Smooth muscle cell of the brain vasculature (primary cell): ENCODE data around the gene RELCH.
"Not testable (repeated sequence)": the region's sequence is repeated elsewhere in the genome, so short reads cannot be mapped to it uniquely, and the experiment has no call there.

Source experiments
- DNase-seq: peaks from one replicate; pipeline ENCODE4 v3.0.0-alpha.2; 2012; ENCODE audit warnings: low read depth, low spot score

The RELCH gene, protein sequence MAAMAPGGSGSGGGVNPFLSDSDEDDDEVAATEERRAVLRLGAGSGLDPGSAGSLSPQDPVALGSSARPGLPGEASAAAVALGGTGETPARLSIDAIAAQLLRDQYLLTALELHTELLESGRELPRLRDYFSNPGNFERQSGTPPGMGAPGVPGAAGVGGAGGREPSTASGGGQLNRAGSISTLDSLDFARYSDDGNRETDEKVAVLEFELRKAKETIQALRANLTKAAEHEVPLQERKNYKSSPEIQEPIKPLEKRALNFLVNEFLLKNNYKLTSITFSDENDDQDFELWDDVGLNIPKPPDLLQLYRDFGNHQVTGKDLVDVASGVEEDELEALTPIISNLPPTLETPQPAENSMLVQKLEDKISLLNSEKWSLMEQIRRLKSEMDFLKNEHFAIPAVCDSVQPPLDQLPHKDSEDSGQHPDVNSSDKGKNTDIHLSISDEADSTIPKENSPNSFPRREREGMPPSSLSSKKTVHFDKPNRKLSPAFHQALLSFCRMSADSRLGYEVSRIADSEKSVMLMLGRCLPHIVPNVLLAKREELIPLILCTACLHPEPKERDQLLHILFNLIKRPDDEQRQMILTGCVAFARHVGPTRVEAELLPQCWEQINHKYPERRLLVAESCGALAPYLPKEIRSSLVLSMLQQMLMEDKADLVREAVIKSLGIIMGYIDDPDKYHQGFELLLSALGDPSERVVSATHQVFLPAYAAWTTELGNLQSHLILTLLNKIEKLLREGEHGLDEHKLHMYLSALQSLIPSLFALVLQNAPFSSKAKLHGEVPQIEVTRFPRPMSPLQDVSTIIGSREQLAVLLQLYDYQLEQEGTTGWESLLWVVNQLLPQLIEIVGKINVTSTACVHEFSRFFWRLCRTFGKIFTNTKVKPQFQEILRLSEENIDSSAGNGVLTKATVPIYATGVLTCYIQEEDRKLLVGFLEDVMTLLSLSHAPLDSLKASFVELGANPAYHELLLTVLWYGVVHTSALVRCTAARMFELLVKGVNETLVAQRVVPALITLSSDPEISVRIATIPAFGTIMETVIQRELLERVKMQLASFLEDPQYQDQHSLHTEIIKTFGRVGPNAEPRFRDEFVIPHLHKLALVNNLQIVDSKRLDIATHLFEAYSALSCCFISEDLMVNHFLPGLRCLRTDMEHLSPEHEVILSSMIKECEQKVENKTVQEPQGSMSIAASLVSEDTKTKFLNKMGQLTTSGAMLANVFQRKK

DNA sequence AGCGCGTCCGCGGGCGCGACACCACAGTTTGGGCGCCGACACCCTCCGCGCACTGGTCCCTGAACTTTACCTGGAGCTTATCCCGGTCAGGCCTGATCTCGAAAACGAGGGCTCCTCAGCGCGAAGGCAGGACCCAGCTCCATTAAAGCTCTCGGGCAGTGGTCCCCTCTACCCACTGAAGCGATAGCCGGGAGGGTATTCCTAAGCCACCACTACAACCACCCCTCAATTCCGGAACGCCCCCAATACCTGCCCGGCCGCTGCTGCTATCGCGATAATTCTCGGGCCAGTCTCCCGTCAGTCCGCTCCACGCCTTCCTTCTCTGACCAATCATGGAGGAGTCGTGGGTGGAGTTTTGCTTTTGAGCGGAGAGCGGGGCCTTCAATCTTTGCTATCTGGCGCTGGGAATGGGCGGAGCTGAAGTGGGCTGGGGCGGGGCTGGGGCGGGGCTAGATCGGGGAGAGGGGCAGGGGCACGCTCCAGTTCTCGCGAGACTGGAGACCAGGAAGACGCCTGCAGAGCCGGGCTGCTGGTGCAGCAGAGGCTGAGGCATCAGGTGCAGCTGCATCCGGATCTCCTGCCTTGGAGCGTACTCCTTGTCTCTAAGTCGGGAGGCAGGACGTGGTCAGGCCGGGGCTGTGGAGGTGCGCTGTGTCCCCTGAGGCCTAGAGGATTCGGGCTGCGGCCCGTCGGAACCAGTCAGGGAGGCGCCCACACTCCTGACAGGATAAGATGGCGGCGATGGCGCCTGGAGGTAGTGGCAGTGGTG lies at the start of gene RELCH, which contains the start of gene PIGN:
TSS of gene RELCH (plus strand) at position 482 of the 769 bp plus-strand sequence. CDS start at position 733, 251 bp downstream.
TSS of gene PIGN (minus strand) at position 283 of the 769 bp plus-strand sequence. CDS start 25,703 bp downstream, outside the sequence.
- DNase-seq, result peak; percentile 96

DNA sequence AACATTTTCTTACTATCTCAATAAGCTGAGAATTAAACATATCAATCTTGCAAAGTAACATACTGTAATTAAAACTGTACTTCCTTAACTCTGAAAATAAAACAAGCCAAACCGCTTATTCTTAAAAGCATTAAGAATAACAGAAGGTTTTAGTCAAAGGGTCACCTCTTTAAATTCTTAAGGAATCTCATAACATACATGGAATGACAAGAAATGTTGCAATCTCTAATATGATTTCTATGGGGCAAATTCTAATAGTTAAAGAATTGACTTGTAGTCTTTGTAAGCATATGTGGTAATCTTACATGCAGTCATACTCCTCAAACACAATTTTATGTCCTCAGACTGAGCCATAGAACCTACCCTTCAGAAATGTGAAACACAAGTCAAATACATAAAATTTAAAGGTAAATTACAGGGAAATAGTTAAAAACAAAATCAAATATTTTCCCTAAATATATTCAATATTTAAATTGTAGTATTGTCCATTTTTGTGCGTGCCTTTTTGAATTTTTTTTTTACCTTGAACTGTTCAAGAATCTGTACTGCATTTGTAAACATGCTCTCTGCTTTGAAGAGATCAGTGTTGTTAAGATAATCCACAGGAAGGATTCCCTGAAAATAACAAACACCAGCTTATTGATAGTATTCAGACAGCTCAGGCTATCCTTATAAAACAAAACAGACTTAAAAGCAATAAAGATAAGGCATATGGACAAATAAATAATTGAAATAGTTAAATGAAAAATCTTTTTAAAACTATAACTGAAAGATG lies 48.4 kb upstream of the RELCH start:
- DNase-seq, result no peak

DNA sequence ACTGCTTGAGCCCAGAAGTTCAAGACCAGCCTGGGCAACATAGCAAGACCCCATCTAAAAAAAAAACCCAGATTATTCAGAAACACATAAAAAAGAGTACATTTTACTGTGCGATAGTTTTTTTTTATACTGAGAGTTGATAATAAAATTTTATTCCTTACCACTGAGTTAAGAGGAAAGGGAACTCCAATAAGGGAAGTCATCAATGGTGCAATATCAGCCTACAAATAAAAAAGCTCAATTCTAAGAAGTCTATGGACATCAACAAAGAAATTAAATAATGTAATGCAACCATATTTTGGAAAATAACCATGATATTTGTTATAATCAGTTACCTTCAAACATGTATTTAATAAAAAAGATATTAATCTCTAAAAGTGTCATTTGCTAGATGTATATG lies 46.8 kb upstream of the RELCH start:
- no peak for DNase-seq

DNA sequence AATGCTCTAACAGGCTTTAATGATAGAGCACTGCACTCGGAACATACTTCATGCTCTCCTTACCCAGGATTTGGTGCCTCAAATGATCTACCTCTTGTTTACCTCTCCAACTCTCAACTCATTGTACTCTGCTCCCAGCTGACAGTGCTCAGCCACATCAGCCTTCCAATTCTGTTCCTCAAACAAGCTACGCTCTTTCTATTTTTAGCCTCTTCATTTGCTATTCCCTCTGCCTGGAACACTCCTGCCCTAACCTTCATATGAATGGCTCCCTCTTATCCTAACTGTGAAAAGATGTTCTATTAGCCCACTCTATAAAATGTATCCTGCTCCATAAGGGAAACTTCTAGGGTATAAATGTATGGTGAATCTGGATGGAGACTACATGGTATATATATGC lies 42.7 kb upstream of the RELCH start:
- no peak for DNase-seq

DNA sequence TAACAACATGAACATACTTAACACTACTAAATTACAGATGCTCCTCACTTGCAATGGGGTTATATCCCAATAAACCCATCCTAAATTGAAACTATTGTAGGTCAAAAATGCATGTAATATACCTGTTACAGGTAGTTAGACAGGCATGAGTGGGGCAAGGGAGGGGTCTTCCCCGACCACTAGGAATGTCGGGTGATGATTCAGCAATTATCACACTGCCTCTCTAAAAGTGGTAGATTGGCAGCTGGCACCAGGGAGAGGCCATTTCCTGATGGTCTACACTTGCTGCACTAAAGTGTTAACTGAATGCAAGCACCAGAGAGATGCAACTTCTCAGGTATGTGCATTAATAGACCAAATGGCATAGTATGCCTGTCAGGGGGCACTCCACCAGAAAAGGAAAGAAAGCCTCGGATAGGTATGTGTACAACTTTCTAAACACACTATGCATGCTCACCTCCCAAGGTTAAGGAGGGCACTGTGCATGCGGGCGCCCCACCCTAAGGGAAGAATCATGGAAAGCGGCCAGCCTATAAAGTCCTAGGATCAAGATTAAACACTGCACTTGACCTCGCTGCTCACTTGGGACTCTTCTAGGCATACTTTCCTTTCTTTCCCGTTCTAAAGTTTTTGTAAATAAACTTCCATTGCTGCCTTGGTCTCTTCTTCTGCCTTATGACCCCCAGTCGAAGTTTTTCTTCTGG lies 35.8 kb upstream of the RELCH start:
- no peak for DNase-seq

DNA sequence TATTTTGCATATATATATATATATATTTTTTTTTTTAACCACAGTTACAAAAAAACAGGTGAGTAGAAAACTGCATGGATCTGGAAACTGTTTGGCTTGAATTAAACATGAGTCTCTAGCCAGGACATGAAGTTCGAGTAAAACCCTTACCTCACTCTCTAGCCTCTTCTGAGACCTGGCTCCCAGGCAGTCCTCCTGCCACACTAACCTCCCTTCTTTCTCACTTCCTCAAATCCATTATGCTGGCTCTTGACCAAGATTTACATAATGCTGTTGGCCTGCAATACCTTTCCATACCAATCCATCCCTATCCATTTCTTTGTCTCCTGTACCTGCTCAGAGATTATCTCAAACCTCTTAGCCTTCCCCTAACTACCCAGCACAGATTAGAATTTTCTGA lies 34.2 kb upstream of the RELCH start:
- DNase-seq, result no peak

DNA sequence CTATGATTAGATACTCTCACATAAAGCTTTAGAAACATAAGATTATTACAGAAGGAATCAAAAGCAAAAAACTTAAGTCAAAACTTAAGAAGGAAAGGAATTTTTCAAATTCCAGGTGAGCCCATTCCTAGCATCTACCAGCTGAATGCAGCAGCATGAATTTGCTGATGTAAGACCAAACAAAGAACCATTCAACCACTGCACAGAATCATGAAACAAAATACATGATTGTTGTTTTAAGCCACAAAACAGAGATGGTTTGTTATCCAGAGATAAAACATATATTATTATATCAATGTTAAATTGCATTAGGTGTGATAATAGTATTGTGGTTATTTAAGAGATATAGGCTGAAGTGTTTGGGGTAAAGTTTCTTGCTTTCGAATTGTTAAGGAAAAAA lies 29.2 kb upstream of the RELCH start:
- DNase-seq, result no peak

DNA sequence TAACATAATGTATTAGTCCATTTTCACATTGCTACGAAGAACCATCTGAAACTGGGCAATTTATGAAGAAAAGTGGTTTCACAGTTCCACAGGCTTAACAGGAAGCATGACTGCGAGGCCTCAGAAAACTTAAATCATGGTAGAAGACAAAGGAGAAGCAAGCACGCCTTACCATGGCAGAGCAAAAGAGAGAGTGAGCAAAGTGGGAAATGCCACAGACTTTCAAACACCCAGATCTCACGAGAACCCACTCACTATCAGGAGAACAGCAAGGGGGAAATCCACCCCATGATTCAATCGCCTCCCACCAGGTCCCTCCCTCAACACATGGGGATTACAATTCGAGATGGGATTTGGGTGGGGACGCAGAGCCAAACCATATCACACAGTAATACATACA lies 22.7 kb upstream of the RELCH start:
- no peak for DNase-seq

DNA sequence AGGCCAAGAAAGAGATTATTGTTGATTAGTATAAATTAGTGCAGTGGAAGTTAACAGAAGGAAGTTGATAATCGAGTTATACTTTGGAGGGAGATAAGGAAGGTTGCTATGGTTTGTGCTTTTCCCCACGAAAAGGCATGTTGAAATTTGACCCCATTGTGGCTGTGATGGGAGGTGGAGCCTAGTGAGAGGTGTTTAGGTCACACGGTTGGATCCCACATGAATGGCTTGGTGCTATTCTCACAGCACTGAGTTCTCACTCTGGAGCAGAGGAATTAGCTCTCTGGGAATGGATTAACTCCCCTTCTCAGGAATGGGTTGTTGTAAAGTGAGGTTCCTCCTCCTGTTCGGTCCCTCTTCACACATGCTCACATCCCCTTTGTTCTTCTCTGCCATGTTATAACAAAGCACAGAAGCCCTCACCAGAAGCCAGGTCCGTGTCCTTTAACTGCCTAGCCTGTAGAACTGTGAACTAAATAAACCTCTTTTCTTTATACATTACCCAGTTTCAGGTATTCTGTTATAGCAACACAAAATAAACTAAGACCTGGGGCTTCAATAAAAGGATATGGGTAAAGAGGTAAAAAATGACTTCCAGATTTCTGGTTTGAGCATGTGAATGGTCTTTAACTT lies 22.1 kb upstream of the RELCH start:
- DNase-seq, result no peak

DNA sequence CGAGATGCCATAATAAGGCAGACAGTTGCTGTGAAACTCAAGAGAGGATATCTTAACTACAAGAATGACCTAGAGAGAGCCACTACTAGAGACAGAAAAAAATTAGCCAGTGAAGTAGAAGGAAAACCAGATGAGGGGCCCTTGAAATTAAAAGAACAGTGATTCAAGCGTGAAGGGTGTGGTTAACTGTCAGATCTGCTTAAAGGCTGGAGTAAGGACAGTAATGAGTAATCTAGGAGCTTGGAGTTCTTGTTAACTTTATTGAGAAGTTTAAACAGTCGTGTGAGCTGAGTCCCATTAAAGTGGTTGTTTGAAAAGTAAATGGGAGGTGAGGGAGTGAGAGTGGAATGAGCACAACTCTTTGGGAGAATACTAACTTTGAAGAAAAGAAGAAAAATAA lies 21.5 kb upstream of the RELCH start:
- DNase-seq, result no peak

DNA sequence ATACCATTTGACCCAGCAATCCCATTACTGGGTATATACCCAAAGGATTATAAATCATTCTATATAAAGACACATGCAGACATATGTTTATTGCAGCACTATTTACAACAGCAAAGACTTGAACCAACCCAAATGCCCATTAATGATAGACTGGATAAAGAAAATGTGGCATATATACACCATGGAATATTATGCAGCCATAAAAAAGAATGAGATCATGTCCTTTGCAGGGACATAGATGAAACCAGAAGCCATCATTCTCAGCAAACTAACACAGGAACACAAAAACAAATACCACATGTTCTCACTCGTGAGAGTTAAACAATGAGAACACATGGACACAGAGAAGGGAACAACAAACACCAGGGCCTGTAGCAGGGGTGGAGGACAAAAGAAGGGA lies 20.5 kb upstream of the RELCH start:
- DNase-seq, result not testable (repeated sequence)

DNA sequence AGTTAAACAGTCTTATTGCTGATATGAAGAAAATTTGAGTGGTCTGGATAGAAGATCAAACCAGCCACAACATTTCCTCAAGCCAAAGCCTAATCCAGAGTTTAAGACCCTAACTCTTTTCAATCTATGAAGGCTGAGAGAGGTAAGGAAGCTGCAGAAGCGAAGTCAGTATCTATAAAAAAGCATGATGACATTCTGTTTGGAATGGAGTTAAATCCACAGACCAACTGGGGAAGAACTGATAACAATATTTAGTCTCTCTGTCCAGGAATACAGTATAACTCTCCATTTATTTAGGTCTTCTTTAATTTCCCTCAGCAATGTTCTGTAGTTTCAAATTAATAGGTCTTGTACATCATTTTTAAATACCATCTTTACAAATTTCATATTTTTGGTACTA lies 16.2 kb upstream of the RELCH start:
- no peak for DNase-seq

DNA sequence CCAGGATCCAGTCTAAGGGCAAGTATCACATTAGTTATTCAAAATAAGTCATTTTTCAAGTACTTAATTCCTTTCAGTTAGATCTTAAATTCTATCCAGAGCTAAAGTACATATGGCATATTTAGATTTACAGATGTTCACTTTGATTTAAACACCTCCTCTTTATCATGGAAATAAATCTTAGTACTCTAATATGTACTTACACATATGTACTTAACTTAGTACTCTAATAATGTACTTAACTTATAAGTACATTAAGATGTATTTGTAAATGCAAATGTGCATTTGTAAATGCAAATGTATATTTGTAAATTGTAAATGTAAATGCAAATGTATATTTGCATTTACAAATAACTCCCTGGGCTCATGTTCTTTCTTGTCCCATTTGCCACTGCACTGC lies 14.8 kb upstream of the RELCH start:
- DNase-seq, result no peak

DNA sequence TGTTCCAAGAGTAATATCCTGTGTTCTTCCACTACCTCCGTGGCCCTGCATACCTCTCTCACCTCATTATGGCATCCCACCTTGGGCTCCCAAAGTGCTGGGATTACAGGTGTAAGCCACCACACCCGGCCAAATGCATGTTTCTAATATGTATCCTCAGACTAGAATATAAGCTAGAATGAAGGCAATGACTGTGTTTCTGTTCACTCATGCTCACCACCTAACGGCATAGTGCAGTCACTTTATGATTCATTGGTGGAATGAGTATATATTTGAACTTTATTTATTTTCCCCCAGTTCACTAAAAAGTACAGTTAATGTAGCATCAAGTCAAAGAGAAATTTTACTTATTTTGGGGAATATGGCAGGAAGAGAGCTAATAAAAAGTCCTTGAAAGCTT lies 11.5 kb upstream of the RELCH start:
- DNase-seq, result no peak

DNA sequence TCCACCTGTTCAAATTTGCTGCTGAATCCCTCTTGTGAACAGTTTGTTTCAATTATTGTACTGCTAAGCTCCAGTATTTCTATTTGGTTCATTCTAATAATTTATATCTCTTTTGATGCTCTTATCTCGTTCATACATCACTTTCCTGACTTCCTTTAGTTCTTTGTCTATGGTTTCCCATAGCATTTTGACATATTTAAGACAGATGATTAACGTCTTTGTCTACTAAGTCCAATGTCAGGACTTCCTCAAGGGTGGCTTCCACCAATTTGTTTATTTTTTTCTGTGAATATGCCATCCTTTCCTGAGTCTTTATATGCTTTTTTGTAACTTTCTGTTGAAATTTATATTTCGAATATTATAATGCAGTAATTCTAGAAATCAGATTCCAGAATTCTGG lies 9.8 kb upstream of the RELCH start:
- no peak for DNase-seq

DNA sequence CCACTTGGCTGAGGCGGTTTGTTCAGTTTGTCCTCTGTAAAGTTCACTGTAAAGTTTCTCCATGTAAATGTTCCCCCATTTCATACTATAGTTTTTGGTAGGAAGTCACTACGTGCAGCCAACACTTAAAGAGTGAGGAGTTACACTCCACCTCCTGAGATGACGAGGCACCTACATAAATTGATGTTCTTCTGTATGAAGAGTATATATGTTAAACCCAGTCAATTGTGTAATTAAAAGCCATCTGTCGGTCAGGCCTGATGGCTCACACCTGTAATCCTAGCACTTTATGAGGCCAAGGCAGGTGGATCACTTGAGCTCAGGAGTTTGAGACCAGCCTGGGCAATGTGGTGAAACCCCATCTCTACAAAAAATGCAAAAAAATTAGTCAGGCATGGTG lies 7.8 kb upstream of the RELCH start:
- DNase-seq, result no peak

DNA sequence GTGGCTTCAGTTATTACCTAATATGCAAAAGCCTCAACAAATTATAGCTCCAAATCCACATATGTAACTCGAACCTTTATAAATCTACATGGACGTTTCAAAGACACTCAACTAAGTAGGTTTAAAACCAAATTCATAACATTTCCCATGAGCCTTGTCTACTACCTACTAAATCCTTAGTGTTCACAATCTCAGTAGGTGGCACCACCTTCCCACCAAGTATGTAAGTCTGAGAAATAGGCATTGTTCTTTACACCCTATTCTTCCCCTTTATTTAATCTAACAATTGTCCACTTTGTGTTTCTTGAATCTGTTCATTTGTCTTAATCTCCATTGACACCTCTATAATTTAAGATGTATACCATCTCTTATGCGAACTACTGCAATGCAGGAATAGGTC lies 4.8 kb upstream of the RELCH start:
- no peak for DNase-seq

DNA sequence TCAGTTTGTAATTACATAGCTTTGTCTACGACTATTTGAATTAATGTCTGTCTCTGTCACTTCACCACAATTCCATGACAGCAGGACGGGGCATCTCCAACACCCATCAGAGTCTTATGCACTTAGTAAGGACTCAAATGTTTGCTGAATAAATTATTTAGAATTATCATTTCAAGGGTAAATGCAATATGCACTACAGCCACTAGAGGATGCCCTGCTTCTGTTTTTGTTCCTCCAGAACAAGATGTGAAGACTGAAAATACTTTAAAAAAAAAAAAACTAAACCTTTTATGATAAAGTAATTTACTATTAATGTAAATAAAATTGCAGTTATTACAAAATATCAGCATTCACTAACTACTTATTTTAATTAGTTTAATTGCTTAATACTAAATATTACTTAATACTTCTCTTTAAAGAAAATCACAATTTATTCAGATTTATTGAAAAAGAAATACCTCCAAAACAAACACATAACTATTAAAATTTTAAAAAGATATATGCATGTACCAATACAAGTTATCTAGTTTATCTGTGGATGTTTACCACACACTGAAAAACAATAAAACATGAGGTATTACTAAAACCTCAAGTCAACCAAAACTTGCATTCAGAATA lies 3.4 kb upstream of the RELCH start:
- DNase-seq, result peak; percentile 37

DNA sequence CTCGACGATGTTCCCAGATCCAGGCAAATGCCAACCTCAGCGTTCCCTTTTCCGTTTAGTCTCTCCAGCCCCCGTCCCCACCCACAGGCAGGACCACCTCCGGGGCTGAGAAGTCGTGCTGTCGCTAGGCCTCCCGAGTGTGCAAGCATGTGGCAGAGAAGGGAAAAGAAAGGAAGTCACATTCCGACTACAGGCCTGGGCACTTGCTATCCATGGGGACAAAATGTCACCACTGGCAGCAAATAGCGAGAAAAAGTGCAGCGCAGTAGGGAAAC lies 619 bp upstream of the RELCH start:
- no peak for DNase-seq
